Measurements from ENCODE around the gene PDZD4.
A peak's percentile ranks its signal among the peaks of the same experiment; 100 is the strongest.

PDZD4 gene

GRCh38 chrX:153792368-153792767 lies 38.0 kb downstream of the PDZD4 start:
- TF ChIP-seq POLR2A (IDR thresholded peaks at IDR 0.05; ENCODE audit: low read depth, low read length), result no peak
- no peak for TF ChIP-seq TAF1 (IDR thresholded peaks at IDR 0.05; ENCODE audit: borderline replicate concordance, low read depth, low read length)
- TF ChIP-seq POLR2AphosphoS5 (IDR thresholded peaks at IDR 0.05; ENCODE audit: low read depth, low read length), result no peak
- DNase-seq (ENCODE audit: insufficient read length), result no peak
- FAIRE-seq, result no peak

- FAIRE-seq, result no peak
- TF ChIP-seq TAF1 (IDR thresholded peaks at IDR 0.05; ENCODE audit: borderline replicate concordance, low read depth, low read length) (no peak), POLR2A (IDR thresholded peaks at IDR 0.05; ENCODE audit: low read depth, low read length) (no peak), POLR2AphosphoS5 (IDR thresholded peaks at IDR 0.05; ENCODE audit: low read depth, low read length) (no peak)
- DNase-seq (ENCODE audit: insufficient read length), result no peak
Observed at GRCh38 chrX:153791104-153791852, 39.1 kb downstream of the PDZD4 start.

- TF ChIP-seq POLR2AphosphoS5 (IDR thresholded peaks at IDR 0.05; ENCODE audit: low read depth, low read length), result no peak
- TF ChIP-seq POLR2A (IDR thresholded peaks at IDR 0.05; ENCODE audit: low read depth, low read length), result no peak
- no peak for TF ChIP-seq TAF1 (IDR thresholded peaks at IDR 0.05; ENCODE audit: borderline replicate concordance, low read depth, low read length)
- FAIRE-seq (no peak), DNase-seq (ENCODE audit: insufficient read length) (no peak)
Observed at GRCh38 chrX:153789654-153790053, 40.7 kb downstream of the PDZD4 start.

- no peak for TF ChIP-seq TAF1 (IDR thresholded peaks at IDR 0.05; ENCODE audit: borderline replicate concordance, low read depth, low read length)
- no peak for TF ChIP-seq POLR2AphosphoS5 (IDR thresholded peaks at IDR 0.05; ENCODE audit: low read depth, low read length)
- no peak for TF ChIP-seq POLR2A (IDR thresholded peaks at IDR 0.05; ENCODE audit: low read depth, low read length)
- no peak for DNase-seq (ENCODE audit: insufficient read length)
- FAIRE-seq, result no peak
Observed at GRCh38 chrX:153786669-153787068, 43.7 kb downstream of the PDZD4 start.

- no peak for TF ChIP-seq POLR2A (IDR thresholded peaks at IDR 0.05; ENCODE audit: low read depth, low read length)
- TF ChIP-seq POLR2AphosphoS5 (IDR thresholded peaks at IDR 0.05; ENCODE audit: low read depth, low read length), result peak; percentile 56; the same call in 1 of the 2 replicates
- no peak for TF ChIP-seq TAF1 (IDR thresholded peaks at IDR 0.05; ENCODE audit: borderline replicate concordance, low read depth, low read length)
- FAIRE-seq, result no peak
Observed at GRCh38 chrX:153784325-153784967, 45.9 kb downstream of the PDZD4 start.

GRCh38 chrX:153783378-153784013 lies 46.8 kb downstream of the PDZD4 start:
- DNase-seq (ENCODE audit: insufficient read length) (no peak), FAIRE-seq (no peak)
- no peak for TF ChIP-seq POLR2AphosphoS5 (IDR thresholded peaks at IDR 0.05; ENCODE audit: low read depth, low read length)
- TF ChIP-seq POLR2A (IDR thresholded peaks at IDR 0.05; ENCODE audit: low read depth, low read length), result no peak
- no peak for TF ChIP-seq TAF1 (IDR thresholded peaks at IDR 0.05; ENCODE audit: borderline replicate concordance, low read depth, low read length)

More at GRCh38 chrX:153784325-153784967, 45.9 kb downstream of the PDZD4 start:
- no peak for DNase-seq (ENCODE audit: insufficient read length)

- DNase-seq (ENCODE audit: insufficient read length) (no peak), FAIRE-seq (no peak)
- no peak for TF ChIP-seq POLR2AphosphoS5 (IDR thresholded peaks at IDR 0.05; ENCODE audit: low read depth, low read length)
Observed at GRCh38 chrX:153782871-153783270, 47.5 kb downstream of the PDZD4 start.

GRCh38 chrX:153782313-153782712 lies 48.0 kb downstream of the PDZD4 start:
- TF ChIP-seq POLR2A (IDR thresholded peaks at IDR 0.05; ENCODE audit: low read depth, low read length) (no peak), POLR2AphosphoS5 (IDR thresholded peaks at IDR 0.05; ENCODE audit: low read depth, low read length) (no peak), TAF1 (IDR thresholded peaks at IDR 0.05; ENCODE audit: borderline replicate concordance, low read depth, low read length) (no peak)
- DNase-seq (ENCODE audit: insufficient read length), result no peak
- FAIRE-seq, result no peak

GRCh38 chrX:153781428-153782047 lies 48.8 kb downstream of the PDZD4 start:
- DNase-seq (ENCODE audit: insufficient read length) (no peak), FAIRE-seq (no peak)
- TF ChIP-seq POLR2A (IDR thresholded peaks at IDR 0.05; ENCODE audit: low read depth, low read length) (no peak), POLR2AphosphoS5 (IDR thresholded peaks at IDR 0.05; ENCODE audit: low read depth, low read length) (no peak), TAF1 (IDR thresholded peaks at IDR 0.05; ENCODE audit: borderline replicate concordance, low read depth, low read length) (no peak)

- no peak for TF ChIP-seq POLR2A (IDR thresholded peaks at IDR 0.05; ENCODE audit: low read depth, low read length)
- no peak for TF ChIP-seq POLR2AphosphoS5 (IDR thresholded peaks at IDR 0.05; ENCODE audit: low read depth, low read length)
- no peak for TF ChIP-seq TAF1 (IDR thresholded peaks at IDR 0.05; ENCODE audit: borderline replicate concordance, low read depth, low read length)
- FAIRE-seq (no peak), DNase-seq (ENCODE audit: insufficient read length) (no peak)
Observed at GRCh38 chrX:153780678-153781427, 49.5 kb downstream of the PDZD4 start, which contains the start of gene SRPK3. Gene SRPK3, plus strand, starts transcription at chrX:153781041. Its CDS starts 46 bp downstream, at chrX:153781087.

All from GM12892 (cell line).